Diencephalon (tissue), 1 donor: ENCODE data around the gene NEK2. TPM values are rescaled to one million over a fixed set of nuclear protein-coding genes. Genes with fewer than 3 reads are reported as not detected.

ENCODE experiments used
- total RNA-seq: library from RNA; depleted of rRNA; stranded (reverse); fragments of >200 nt; gene quantifications from one replicate; pipeline ENCODE4 v1.2.3, GENCODE V29; 2014

Gene NEK2
- total RNA-seq = 4.8 TPM

GRCh38 chr1:211675230-211676105 is at the start of gene NEK2:
NEK2 (minus strand) TSS chr1:211675621; CDS start chr1:211675479, 142 bp downstream.

Other genes with a start within 250 kb of the NEK2 start
- gene RD3, start 183.5 kb downstream of the NEK2 start, total RNA-seq = 0.92 TPM
- gene SLC30A1, start 96.5 kb downstream of the NEK2 start, total RNA-seq = 29.5 TPM
- 88.1 TPM for gene LPGAT1, start 155.1 kb upstream of the NEK2 start, total RNA-seq